ENCODE data around the gene FAM120C. TPM values are rescaled to one million over a fixed set of nuclear protein-coding genes. Genes with fewer than 3 reads are reported as not detected.

The FAM120C gene
- total RNA-seq, 1 donor from 2014 or later, result 7.0 TPM

- Mint-ChIP-seq H3K4me3 (ENCODE audit: unreplicated experiment) (no peak overlapping the region), H3K27me3 (ENCODE audit: unreplicated experiment) (no peaks in the 10 kb centered on the region), H3K9me3 (ENCODE audit: unreplicated experiment) (no peaks in the 10 kb centered on the region), H3K36me3 (ENCODE audit: low read depth, unreplicated experiment) (no peaks in the 10 kb centered on the region), H3K4me1 (ENCODE audit: unreplicated experiment) (no peaks in the 10 kb centered on the region), H3K27ac (ENCODE audit: unreplicated experiment) (no peak overlapping the region)
- TF ChIP-seq, protein P1, sequence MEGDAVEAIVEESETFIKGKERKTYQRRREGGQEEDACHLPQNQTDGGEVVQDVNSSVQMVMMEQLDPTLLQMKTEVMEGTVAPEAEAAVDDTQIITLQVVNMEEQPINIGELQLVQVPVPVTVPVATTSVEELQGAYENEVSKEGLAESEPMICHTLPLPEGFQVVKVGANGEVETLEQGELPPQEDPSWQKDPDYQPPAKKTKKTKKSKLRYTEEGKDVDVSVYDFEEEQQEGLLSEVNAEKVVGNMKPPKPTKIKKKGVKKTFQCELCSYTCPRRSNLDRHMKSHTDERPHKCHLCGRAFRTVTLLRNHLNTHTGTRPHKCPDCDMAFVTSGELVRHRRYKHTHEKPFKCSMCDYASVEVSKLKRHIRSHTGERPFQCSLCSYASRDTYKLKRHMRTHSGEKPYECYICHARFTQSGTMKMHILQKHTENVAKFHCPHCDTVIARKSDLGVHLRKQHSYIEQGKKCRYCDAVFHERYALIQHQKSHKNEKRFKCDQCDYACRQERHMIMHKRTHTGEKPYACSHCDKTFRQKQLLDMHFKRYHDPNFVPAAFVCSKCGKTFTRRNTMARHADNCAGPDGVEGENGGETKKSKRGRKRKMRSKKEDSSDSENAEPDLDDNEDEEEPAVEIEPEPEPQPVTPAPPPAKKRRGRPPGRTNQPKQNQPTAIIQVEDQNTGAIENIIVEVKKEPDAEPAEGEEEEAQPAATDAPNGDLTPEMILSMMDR (IDR thresholded peaks at IDR 0.05; ENCODE audit: unreplicated experiment), result no peak
- no peak for DNase-seq (ENCODE audit: low spot score)
These were observed 16.1 kb downstream of the FAM120C start for GRCh38 chrX:54166915-54167314.

DNA sequence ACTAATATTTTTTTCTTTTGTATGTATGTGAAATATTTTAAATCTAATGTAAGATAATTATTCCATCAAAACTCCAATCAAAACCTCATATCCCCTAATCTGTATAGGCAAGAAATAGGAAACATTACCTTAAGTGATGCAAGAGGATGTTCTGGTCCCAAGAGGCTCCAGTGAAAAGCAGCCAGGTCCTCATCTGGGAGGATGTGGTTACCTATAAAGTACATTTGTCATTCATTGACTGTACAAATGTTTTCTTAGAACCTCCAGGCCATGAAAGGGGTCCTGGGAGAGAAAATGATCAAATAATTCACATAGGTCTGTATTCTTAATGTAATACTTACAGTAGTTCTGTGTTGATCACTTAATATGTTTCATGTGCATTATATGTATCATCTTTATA, 25.5 kb downstream of the FAM120C start:
- H3K9me3 Mint-ChIP-seq (ENCODE audit: unreplicated experiment), result no peaks in the 10 kb centered on the region

GRCh38 chrX:54134269-54134668, 48.8 kb downstream of the FAM120C start:
- H3K27me3 Mint-ChIP-seq (ENCODE audit: unreplicated experiment), result peaks cover 2% of the 10 kb centered on the region
- no peak overlapping the region for H3K4me3 Mint-ChIP-seq (ENCODE audit: unreplicated experiment)
- H3K4me1 Mint-ChIP-seq (ENCODE audit: unreplicated experiment), result no peaks in the 10 kb centered on the region
- no peaks in the 10 kb centered on the region for H3K9me3 Mint-ChIP-seq (ENCODE audit: unreplicated experiment)
- no peak for DNase-seq (ENCODE audit: low spot score)
- H3K36me3 Mint-ChIP-seq (ENCODE audit: low read depth, unreplicated experiment), result peaks cover 10% of the 10 kb centered on the region
- no peak overlapping the region for H3K27ac Mint-ChIP-seq (ENCODE audit: unreplicated experiment)
- TF ChIP-seq, protein P1 (IDR thresholded peaks at IDR 0.05; ENCODE audit: unreplicated experiment), result no peak

More for the DNA sequence above, 25.5 kb downstream of the FAM120C start:
- TF ChIP-seq, protein P1 (IDR thresholded peaks at IDR 0.05; ENCODE audit: unreplicated experiment), result no peak
- H3K4me1 Mint-ChIP-seq (ENCODE audit: unreplicated experiment), result peaks cover 5% of the 10 kb centered on the region
- H3K27me3 Mint-ChIP-seq (ENCODE audit: unreplicated experiment), result no peaks in the 10 kb centered on the region
- H3K4me3 Mint-ChIP-seq (ENCODE audit: unreplicated experiment), result no peak overlapping the region
- no peak overlapping the region for H3K27ac Mint-ChIP-seq (ENCODE audit: unreplicated experiment)
- H3K36me3 Mint-ChIP-seq (ENCODE audit: low read depth, unreplicated experiment), result no peaks in the 10 kb centered on the region
- DNase-seq (ENCODE audit: low spot score), result no peak

GRCh38 chrX:54116391-54116790, 66.7 kb downstream of the FAM120C start:
- TF ChIP-seq, protein P1 (IDR thresholded peaks at IDR 0.05; ENCODE audit: unreplicated experiment), result no peak
- H3K27ac Mint-ChIP-seq (ENCODE audit: unreplicated experiment), result no peak overlapping the region
- H3K9me3 Mint-ChIP-seq (ENCODE audit: unreplicated experiment), result no peaks in the 10 kb centered on the region
- H3K27me3 Mint-ChIP-seq (ENCODE audit: unreplicated experiment), result no peaks in the 10 kb centered on the region
- DNase-seq (ENCODE audit: low spot score), result no peak
- H3K36me3 Mint-ChIP-seq (ENCODE audit: low read depth, unreplicated experiment), result no peaks in the 10 kb centered on the region
- no peaks in the 10 kb centered on the region for H3K4me1 Mint-ChIP-seq (ENCODE audit: unreplicated experiment)
- H3K4me3 Mint-ChIP-seq (ENCODE audit: unreplicated experiment), result no peak overlapping the region

- Mint-ChIP-seq H3K9me3 (ENCODE audit: unreplicated experiment) (no peaks in the 10 kb centered on the region), H3K27me3 (ENCODE audit: unreplicated experiment) (no peaks in the 10 kb centered on the region), H3K36me3 (ENCODE audit: low read depth, unreplicated experiment) (no peaks in the 10 kb centered on the region), H3K27ac (ENCODE audit: unreplicated experiment) (no peak overlapping the region), H3K4me3 (ENCODE audit: unreplicated experiment) (no peak overlapping the region), H3K4me1 (ENCODE audit: unreplicated experiment) (no peaks in the 10 kb centered on the region)
- TF ChIP-seq, protein P1 (IDR thresholded peaks at IDR 0.05; ENCODE audit: unreplicated experiment), result no peak
- no peak for DNase-seq (ENCODE audit: low spot score)
These were observed 89.5 kb downstream of the FAM120C start for GRCh38 chrX:54093571-54093970.
